Coronary artery (tissue), 2 donors: ENCODE results near the gene WASF1.

Experiments used
- DNase-seq: peaks from one replicate; pipeline ENCODE4 v3.0.0-alpha.2; 2017; ENCODE audit warnings: low spot score
- H3K27ac ChIP-seq, 2 donors: fragments of 200-600 bp; sonication (generic); one replicate each; pipeline ENCODE4 v1.5.1; 2016 to 2019
- H3K4me3 ChIP-seq: fragments of 200-600 bp; sonication (generic); 2 replicates; pipeline ENCODE4 v1.5.1; 2016; ENCODE audit warnings: mild to moderate bottlenecking, moderate library complexity
- CTCF ChIP-seq: fragments of 200-600 bp; sonication (generic); IDR thresholded peaks from one replicate; pipeline ENCODE4 v1.5.1; 2019; ENCODE audit warnings: antibody characterized with exemption

The WASF1 gene

GRCh38 chr6:110173506-110174132 is 5.9 kb downstream of the WASF1 start:
- Histone ChIP-seq H3K4me3 (no peak overlapping the region), H3K27ac (no peak overlapping the region)
- no peak for DNase-seq
- no peak for TF ChIP-seq CTCF

DNA sequence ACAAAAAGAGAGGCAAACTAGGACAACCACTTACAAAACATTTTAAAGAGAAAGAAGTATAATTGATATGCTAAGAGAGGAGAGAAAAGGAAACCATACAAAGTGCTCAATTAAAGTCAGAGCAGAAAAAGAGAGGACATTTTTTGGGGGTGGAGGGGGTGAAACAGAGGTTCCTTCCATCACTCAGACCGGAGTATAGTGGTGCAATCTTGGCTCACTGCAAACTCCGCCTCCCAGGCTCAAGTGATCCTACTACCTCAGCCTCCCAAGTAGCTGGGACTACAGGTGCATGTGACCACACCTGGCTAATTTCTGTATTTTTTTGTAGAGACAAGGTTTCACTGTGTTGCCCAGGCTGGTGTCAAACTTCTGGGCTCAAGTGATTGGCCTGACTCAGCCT is 9.4 kb downstream of the WASF1 start:
- Histone ChIP-seq H3K4me3 (no peak overlapping the region), H3K27ac (no peak overlapping the region)
- DNase-seq: no peak
- TF ChIP-seq CTCF: no peak

DNA sequence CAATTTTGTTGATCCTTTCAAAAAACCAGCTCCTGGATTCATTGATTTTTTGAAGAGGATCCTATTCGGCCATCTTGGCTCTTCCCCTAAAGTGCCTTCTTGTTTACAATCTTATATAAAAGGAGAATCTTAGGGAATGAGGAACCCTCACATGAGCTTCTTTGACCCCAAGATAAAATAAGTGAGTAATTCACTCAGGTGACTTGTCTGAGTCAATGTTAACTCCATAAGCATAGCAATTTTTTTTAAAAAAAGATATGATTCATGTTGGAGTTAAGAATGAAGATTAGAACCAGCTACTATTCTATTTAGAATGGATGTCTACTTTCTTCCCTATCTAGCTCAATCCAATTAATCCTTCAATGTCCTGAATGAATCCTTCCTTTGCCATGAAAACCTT is 21.0 kb downstream of the WASF1 start:
- H3K27ac ChIP-seq: no peak overlapping the region
- no peak for TF ChIP-seq CTCF
- DNase-seq: no peak
- H3K4me3 ChIP-seq: no peak overlapping the region

DNA sequence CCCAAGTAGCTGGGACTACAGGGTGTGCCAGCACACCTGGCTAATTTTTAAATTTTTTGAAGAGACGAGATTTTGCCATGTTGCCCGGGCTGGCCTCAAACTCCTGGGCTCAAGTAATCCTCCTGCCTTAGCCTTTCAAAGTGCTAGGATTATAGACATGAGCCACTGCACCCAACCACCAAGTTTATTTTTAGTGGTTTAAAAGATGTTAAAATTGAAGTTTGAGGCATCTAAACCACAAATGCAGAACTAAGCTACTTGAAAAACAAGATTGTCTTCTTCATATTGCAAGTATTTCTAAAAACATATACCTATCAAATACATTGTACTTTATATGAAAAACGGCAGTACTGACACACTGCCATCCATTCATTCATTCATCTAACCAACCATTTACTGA is 31.6 kb downstream of the WASF1 start:
- Histone ChIP-seq H3K27ac (no peak overlapping the region), H3K4me3 (no peak overlapping the region)
- no peak for DNase-seq
- TF ChIP-seq CTCF: no peak

GRCh38 chr6:110140650-110141049 is 38.8 kb downstream of the WASF1 start:
- DNase-seq: no peak
- no peak overlapping the region for H3K27ac ChIP-seq
- TF ChIP-seq CTCF: no peak
- no peak overlapping the region for H3K4me3 ChIP-seq

GRCh38 chr6:110139052-110139451 is 40.4 kb downstream of the WASF1 start:
- DNase-seq: no peak
- H3K27ac ChIP-seq: no peak overlapping the region
- no peak for TF ChIP-seq CTCF
- no peak overlapping the region for H3K4me3 ChIP-seq
